Stimulated activated naive CD8-positive, alpha-beta T cell treated with anti-CD3 and anti-CD28 coated beads, Interleukin-15, amount 100 ng/mL, for 72 hours (primary cell): Measurements from ENCODE around the gene ZNF775.

ENCODE experiments used
- ATAC-seq: fragments of 150-1000 bp; cut with Tn5 transposase; 2 replicates; pipeline ENCODE4 v1.10.0; 2021; ENCODE audit warnings: mild to moderate bottlenecking, moderate library complexity
- DNase-seq, 2 donors: peaks; one replicate each; pipeline ENCODE4 v3.0.0; 2021 to 2022
- H3K27ac Mint-ChIP-seq, 2 donors: one replicate each; pipeline ENCODE4 v1.8.0; 2022; ENCODE audit warnings: mild to moderate bottlenecking in 2 of 2, mixed read lengths in 2 of 2, moderate library complexity in 2 of 2
- H3K27me3 Mint-ChIP-seq: one replicate; pipeline ENCODE4 v1.8.0; 2022; ENCODE audit warnings: mixed read lengths
- H3K4me1 Mint-ChIP-seq: one replicate; pipeline ENCODE4 v1.8.0; 2022; ENCODE audit warnings: mild to moderate bottlenecking, mixed read lengths
- H3K4me3 Mint-ChIP-seq, 2 donors: one replicate each; pipeline ENCODE4 v1.8.0; 2022; ENCODE audit warnings: mild to moderate bottlenecking in 2 of 2, mixed read lengths in 2 of 2, moderate library complexity in 1 of 2
- H3K9me3 Mint-ChIP-seq, 2 donors: one replicate each; pipeline ENCODE4 v1.8.0; 2022; ENCODE audit warnings: mixed read lengths in 2 of 2

Gene ZNF775

GRCh38 chr7:150378853-150379440 lies at the start of gene ZNF775:
ZNF775 (plus strand) TSS chr7:150379330; CDS start chr7:150388471, 9,141 bp downstream.
- ATAC-seq (peak; percentile 95), DNase-seq (peak; percentile 90 to 93)
- no peaks in the 10 kb centered on the region for H3K9me3 Mint-ChIP-seq
- peak within 1 kb of the TSS; percentile 88 to 93 for H3K4me3 Mint-ChIP-seq
- H3K27me3 Mint-ChIP-seq = no peaks in the 10 kb centered on the region
- peaks cover 81% of the 10 kb centered on the region for H3K4me1 Mint-ChIP-seq
- peak within 1 kb of the TSS; percentile 64 to 88 for H3K27ac Mint-ChIP-seq

GRCh38 chr7:150329331-150330120 lies 49.6 kb upstream of the ZNF775 start:
- ATAC-seq = no peak
- DNase-seq = no peak
- Mint-ChIP-seq H3K4me1 (peaks cover 19% of the 10 kb centered on the region), H3K27me3 (no peaks in the 10 kb centered on the region), H3K4me3 (no peak overlapping the region), H3K27ac (no peak overlapping the region), H3K9me3 (no peaks in the 10 kb centered on the region)

- ATAC-seq = no peak
- no peaks in the 10 kb centered on the region for H3K9me3 Mint-ChIP-seq
- no peak for DNase-seq
- no peak overlapping the region for H3K4me3 Mint-ChIP-seq
- no peak overlapping the region for H3K27ac Mint-ChIP-seq
- no peaks in the 10 kb centered on the region for H3K27me3 Mint-ChIP-seq
- H3K4me1 Mint-ChIP-seq = peaks cover 10% of the 10 kb centered on the region
Measured at GRCh38 chr7:150330211-150330885, 48.8 kb upstream of the ZNF775 start.

GRCh38 chr7:150332852-150333635 lies 46.1 kb upstream of the ZNF775 start:
- no peak for ATAC-seq
- Mint-ChIP-seq H3K4me1 (no peaks in the 10 kb centered on the region), H3K4me3 (no peak overlapping the region), H3K27me3 (no peaks in the 10 kb centered on the region), H3K9me3 (no peaks in the 10 kb centered on the region), H3K27ac (no peak overlapping the region)
- no peak for DNase-seq

GRCh38 chr7:150333659-150334058 lies 45.5 kb upstream of the ZNF775 start:
- Mint-ChIP-seq H3K27ac (no peak overlapping the region), H3K9me3 (no peaks in the 10 kb centered on the region), H3K4me3 (no peak overlapping the region), H3K27me3 (no peaks in the 10 kb centered on the region), H3K4me1 (no peaks in the 10 kb centered on the region)
- ATAC-seq = no peak
- no peak for DNase-seq

- peaks cover 4% of the 10 kb centered on the region for H3K4me1 Mint-ChIP-seq
- H3K4me3 Mint-ChIP-seq = no peak overlapping the region
- ATAC-seq = no peak
- no peak for DNase-seq
- H3K9me3 Mint-ChIP-seq = no peaks in the 10 kb centered on the region
- H3K27ac Mint-ChIP-seq = peak overlapping the region in 1 of 2 donors; percentile 20
- H3K27me3 Mint-ChIP-seq = no peaks in the 10 kb centered on the region
Measured at GRCh38 chr7:150334108-150334507, 45.0 kb upstream of the ZNF775 start.

- H3K27me3 Mint-ChIP-seq = peaks cover 10% of the 10 kb centered on the region
- no peaks in the 10 kb centered on the region for H3K9me3 Mint-ChIP-seq
- no peak for DNase-seq
- H3K4me3 Mint-ChIP-seq = no peak overlapping the region
- H3K4me1 Mint-ChIP-seq = peaks cover 15% of the 10 kb centered on the region
- no peak for ATAC-seq
- H3K27ac Mint-ChIP-seq = peak overlapping the region in 1 of 2 donors; percentile 9
Measured at GRCh38 chr7:150335108-150335773, 43.9 kb upstream of the ZNF775 start.

GRCh38 chr7:150335774-150336112 lies 43.4 kb upstream of the ZNF775 start:
- ATAC-seq = no peak
- H3K27me3 Mint-ChIP-seq = peaks cover 15% of the 10 kb centered on the region
- peaks cover 20% of the 10 kb centered on the region for H3K4me1 Mint-ChIP-seq
- H3K4me3 Mint-ChIP-seq = no peak overlapping the region
- DNase-seq = no peak
- H3K9me3 Mint-ChIP-seq = no peaks in the 10 kb centered on the region
- peak overlapping the region in 1 of 2 donors; percentile 63 for H3K27ac Mint-ChIP-seq

- peaks cover 28% of the 10 kb centered on the region for H3K4me1 Mint-ChIP-seq
Measured at GRCh38 chr7:150336746-150337145, 42.4 kb upstream of the ZNF775 start.

GRCh38 chr7:150337179-150337578 lies 42.0 kb upstream of the ZNF775 start:
- Mint-ChIP-seq H3K27ac (no peak overlapping the region), H3K9me3 (no peaks in the 10 kb centered on the region), H3K27me3 (peaks cover 29% of the 10 kb centered on the region), H3K4me3 (no peak overlapping the region), H3K4me1 (peaks cover 33% of the 10 kb centered on the region)
- no peak for ATAC-seq
- DNase-seq = no peak

More at GRCh38 chr7:150336746-150337145, 42.4 kb upstream of the ZNF775 start:
- Mint-ChIP-seq H3K9me3 (no peaks in the 10 kb centered on the region), H3K27ac (no peak overlapping the region), H3K4me3 (no peak overlapping the region), H3K27me3 (peaks cover 25% of the 10 kb centered on the region)
- DNase-seq = no peak
- ATAC-seq = no peak

- DNase-seq (no peak), ATAC-seq (no peak)
- peaks cover 33% of the 10 kb centered on the region for H3K4me1 Mint-ChIP-seq
- H3K27me3 Mint-ChIP-seq = peaks cover 34% of the 10 kb centered on the region
- no peaks in the 10 kb centered on the region for H3K9me3 Mint-ChIP-seq
- H3K4me3 Mint-ChIP-seq = no peak overlapping the region
- H3K27ac Mint-ChIP-seq = peak overlapping the region in 1 of 2 donors; percentile 72
Measured at GRCh38 chr7:150337659-150338081, 41.5 kb upstream of the ZNF775 start.

- H3K4me3 Mint-ChIP-seq = no peak overlapping the region
- H3K27ac Mint-ChIP-seq = no peak overlapping the region
- no peak for ATAC-seq
- peaks cover 0 to 2% of the 10 kb centered on the region in 2 donors for H3K9me3 Mint-ChIP-seq
- H3K27me3 Mint-ChIP-seq = peaks cover 40% of the 10 kb centered on the region
- peaks cover 33% of the 10 kb centered on the region for H3K4me1 Mint-ChIP-seq
- no peak for DNase-seq
Measured at GRCh38 chr7:150338166-150338829, 40.8 kb upstream of the ZNF775 start.

GRCh38 chr7:150339409-150339809 lies 39.7 kb upstream of the ZNF775 start:
- peaks cover 47% of the 10 kb centered on the region for H3K27me3 Mint-ChIP-seq
- H3K27ac Mint-ChIP-seq = no peak overlapping the region
- no peak for ATAC-seq
- H3K4me1 Mint-ChIP-seq = peaks cover 33% of the 10 kb centered on the region
- peak overlapping the region in 1 of 2 donors; percentile 13 for H3K4me3 Mint-ChIP-seq
- peaks cover 0 to 8% of the 10 kb centered on the region in 2 donors for H3K9me3 Mint-ChIP-seq
- DNase-seq = no peak

GRCh38 chr7:150340024-150340749 lies 38.9 kb upstream of the ZNF775 start:
- peaks cover 47% of the 10 kb centered on the region for H3K27me3 Mint-ChIP-seq
- H3K27ac Mint-ChIP-seq = peak overlapping the region in 1 of 2 donors; percentile 63
- H3K9me3 Mint-ChIP-seq = peaks cover 0 to 8% of the 10 kb centered on the region in 2 donors
- H3K4me1 Mint-ChIP-seq = peaks cover 33% of the 10 kb centered on the region
- H3K4me3 Mint-ChIP-seq = peak overlapping the region in 1 of 2 donors; percentile 74
- DNase-seq = no peak
- peak; percentile 64 for ATAC-seq
